ENCODE measurements around the gene KANSL1L.

DNA sequence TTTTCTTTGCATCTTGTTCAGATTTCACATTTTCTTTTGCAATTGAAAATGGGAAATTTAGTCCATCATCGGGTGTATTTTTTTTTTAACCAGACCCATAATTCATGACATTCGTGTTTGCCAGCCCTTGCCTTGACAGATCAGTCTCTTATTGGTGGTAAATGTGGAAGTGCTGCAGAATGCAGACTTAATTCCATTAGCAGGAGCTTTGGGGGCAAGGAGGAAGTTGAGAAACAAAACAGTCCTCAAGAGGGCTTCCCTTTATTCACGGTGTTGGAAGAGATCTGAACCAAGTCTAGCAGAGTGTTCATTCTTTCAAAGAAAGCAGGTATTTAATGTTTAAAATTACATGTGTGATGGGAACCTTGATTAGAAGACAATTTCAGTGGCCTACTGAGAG, 185.3 kb downstream of the KANSL1L start:
- TF ChIP-seq, protein P1, sequence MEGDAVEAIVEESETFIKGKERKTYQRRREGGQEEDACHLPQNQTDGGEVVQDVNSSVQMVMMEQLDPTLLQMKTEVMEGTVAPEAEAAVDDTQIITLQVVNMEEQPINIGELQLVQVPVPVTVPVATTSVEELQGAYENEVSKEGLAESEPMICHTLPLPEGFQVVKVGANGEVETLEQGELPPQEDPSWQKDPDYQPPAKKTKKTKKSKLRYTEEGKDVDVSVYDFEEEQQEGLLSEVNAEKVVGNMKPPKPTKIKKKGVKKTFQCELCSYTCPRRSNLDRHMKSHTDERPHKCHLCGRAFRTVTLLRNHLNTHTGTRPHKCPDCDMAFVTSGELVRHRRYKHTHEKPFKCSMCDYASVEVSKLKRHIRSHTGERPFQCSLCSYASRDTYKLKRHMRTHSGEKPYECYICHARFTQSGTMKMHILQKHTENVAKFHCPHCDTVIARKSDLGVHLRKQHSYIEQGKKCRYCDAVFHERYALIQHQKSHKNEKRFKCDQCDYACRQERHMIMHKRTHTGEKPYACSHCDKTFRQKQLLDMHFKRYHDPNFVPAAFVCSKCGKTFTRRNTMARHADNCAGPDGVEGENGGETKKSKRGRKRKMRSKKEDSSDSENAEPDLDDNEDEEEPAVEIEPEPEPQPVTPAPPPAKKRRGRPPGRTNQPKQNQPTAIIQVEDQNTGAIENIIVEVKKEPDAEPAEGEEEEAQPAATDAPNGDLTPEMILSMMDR (conservative IDR thresholded peaks at IDR 0.05 in 1 of 2, IDR thresholded peaks at IDR 0.05 in 1 of 2; ENCODE audit: extremely low read depth in 1 of 2, insufficient read depth in 1 of 2, low read depth in 1 of 2, low read length in 2 of 2): no peak
- TF ChIP-seq EZH2 (IDR thresholded peaks at IDR 0.05; ENCODE audit: borderline replicate concordance, low read length): no peak
